ENCODE data around the gene KMT5B.

- no peak for TF ChIP-seq CTCF (IDR thresholded peaks at IDR 0.05)
- no peak for TF ChIP-seq MAZ (IDR thresholded peaks at IDR 0.05; ENCODE audit: borderline replicate concordance, low read depth, low read length)
- no peak for TF ChIP-seq POLR2A (IDR thresholded peaks at IDR 0.05; ENCODE audit: low read length)
- TF ChIP-seq EP300 (IDR thresholded peaks at IDR 0.05): no peak
- TF ChIP-seq ZSCAN20 (CRISPR knock-in tag; IDR thresholded peaks at IDR 0.05): no peak
- no peak for TF ChIP-seq RFX5 (IDR thresholded peaks at IDR 0.05)
- TF ChIP-seq ZNF302 (CRISPR knock-in tag; IDR thresholded peaks at IDR 0.05): no peak
- no peak for TF ChIP-seq HMGXB4 (CRISPR knock-in tag; IDR thresholded peaks at IDR 0.05; ENCODE audit: borderline replicate concordance)
- TF ChIP-seq RCOR1 (IDR thresholded peaks at IDR 0.05; ENCODE audit: low read depth, low read length): no peak
Measured at GRCh38 chr11:68143310-68143689, 69.8 kb downstream of the KMT5B start.
